ENCODE data around the gene CTDNEP1.

Gene CTDNEP1

DNA sequence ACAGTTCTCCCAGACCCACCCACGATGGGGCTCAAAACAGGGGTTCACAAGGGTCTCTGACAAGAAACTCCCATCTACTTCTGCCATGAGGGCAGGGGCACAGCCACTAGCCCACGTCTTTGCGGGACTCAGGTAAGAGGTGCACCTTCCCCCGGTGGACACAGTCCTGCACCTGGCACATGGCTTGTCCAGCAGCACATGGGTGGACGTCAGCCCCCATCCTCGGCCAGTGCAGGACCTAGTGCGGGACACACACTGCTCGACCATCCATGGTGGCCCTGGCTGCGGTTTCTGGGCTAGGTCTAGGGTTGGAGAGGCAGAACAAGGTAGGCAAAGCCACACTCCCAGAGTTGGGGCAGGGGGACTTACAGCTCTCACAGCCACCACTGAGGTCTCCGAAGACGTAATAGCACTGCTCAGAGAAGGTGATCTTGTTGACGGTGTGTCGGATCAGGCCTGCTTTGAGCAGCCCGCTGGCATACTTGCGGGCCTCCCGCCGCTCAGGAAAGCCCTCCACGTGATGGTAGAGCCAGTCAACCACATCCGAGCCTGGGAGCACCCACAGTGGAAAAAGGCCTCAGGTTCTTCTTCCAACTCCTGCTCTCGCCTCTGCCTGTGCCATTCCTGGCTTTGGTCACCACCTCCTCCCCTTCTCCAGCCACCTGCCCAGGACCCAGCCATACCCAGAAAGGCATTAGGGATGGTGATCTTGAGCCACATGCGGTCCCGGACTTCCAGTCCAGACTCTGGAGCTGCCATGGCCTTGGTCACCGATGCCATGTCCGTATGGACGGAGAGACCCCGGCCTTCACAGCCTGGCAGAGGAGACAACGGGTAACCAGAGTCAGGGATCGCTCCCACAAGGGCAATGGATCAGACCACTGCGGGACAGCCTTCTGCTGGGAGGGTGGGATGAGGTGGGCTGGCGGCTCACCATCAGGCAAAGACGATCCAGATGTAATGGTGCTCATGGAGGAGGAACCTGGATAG is 24.5 kb downstream of the CTDNEP1 start:
- no peak for DNase-seq

DNA sequence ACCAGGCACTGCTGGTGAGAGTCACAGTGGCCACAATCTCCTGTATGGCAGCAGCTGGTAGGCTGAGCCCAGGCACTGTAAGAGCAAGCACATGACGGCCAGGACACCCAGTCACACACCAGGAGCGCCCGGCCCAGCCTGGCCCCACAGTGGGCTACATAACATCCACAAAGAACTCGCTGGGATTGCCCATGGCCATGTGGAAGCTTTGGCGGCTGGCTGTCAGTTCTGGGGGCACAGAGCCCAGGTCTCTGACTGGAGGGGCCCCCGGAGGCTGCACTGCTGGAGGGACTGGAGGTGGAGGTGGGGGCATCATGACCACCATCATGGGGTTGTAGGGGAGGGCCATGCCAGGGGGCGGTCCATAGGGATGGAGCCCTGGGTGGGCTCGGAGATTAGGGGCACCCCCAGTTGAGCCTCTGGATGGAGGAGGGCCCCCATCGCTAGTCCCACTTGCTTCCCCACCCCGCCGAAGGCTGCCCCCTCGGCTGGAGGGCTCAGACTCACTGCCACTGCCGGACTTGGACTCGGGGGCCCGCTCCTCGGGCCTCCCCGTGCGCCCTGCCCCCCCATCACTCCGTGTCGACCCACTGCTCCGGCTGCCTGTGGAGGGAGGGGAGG is 25.7 kb downstream of the CTDNEP1 start:
- DNase-seq: no peak

DNA sequence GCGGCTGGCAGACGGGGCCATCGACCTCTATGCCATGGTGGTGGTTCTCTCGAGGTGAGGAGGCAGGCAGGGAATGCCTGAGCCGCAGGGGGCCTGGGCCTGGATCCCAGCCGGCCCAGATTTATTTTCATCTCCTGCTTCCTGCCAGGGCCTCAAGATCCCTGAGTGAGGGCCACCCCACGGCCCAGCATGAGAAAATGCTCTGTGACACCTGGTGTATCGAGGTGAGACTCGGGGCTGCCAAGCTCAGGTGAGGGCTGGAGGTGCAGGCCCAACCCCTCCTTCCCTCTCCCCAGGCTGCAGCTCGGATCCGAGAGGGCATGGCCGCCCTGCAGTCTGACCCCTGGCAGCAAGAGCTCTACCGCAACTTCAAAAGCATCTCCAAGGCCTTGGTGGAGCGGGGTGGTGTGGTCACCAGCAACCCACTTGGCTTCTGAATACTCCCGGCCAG is 26.8 kb downstream of the CTDNEP1 start:
- DNase-seq: no peak

DNA sequence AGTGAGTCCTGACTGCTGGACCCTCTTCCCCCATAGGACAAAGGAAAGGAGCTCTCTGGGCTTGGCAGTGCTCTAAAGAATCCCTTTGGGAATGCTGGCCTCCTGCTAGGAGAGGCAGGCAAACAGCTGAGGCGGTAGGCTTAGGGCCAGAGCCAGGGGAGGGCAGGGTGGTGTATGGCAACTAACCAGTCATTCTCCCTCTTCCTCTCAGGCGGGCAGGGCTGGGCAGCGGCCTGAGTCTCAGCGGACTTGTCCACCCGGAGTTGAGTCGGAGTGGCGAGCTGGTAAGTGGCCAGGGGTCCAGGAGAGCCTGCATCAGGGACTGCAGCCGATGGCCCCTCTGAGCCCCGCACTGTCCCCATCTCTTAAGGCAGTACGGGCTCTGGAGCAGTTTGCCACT is 27.4 kb downstream of the CTDNEP1 start:
- DNase-seq: no peak

DNA sequence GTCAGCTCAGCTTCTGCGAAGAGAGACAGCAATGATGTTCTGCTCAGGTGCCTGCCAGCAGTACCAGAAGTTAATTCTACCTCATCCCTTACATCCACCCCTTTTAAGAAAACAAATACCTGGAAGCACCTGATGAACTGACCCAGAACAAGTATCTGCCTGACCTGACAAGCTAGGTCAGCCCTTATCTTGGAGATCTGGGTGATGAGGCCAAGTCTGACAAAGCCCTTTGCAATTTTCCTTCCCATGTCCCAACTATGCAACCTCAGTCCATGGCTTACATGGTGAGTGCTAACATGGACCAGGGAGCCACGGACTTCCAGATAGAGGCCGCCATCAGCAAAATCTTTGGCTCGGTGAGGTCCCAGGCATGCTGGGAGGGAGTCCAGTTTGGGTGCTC is 28.2 kb downstream of the CTDNEP1 start:
- DNase-seq: no peak

DNA sequence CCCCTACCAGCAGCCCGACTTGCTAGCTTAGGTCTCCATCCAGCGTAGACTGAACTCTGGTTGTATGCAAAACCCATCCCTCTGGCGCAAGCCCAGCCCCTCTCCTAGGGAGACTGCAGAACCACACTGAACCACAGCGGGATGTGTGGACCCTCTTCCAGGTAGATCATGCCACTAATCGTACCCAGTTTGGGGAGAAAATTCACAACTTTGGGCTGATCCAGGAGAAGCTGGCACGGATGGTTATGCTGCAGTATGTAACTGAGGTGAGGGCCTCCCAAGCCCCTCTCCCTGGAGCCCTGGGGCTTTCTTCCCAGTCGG is 28.6 kb downstream of the CTDNEP1 start:
- no peak for DNase-seq

DNA sequence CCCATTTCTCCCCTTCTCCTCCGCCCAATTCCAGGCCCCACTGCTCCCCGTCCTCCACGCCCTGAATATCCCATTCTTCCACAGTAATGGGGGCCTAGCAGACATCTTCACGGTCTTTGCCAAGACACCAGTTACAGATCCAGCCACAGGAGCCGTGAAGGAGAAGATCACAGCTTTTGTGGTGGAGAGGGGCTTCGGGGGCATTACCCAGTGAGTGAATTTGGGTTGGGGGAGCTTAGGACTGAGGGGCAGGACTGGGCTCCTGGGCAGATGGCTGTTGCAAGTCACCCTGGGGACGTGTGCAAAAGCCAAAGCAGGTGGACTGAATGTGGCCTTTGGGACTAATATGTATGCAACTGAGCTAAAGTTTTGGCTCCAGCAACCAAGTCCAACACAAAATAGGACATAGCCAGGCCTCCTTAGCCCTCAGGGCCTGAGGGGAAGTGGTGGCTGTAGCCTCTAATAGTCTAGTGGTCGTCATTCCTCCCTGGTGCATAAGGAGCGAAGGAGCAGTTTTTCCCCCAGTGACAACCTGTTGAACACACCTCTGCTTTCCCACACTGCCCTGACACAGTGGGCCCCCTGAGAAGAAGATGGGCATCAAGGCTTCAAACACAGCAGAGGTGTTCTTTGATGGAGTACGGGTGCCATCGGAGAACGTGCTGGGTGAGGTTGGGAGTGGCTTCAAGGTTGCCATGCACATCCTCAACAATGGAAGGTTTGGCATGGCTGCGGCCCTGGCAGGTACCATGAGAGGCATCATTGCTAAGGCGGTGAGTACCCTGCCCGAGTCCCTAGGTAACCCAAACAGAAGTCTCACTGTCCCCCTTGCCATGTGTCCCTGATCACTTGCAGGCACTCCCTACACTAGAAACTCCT is 29.2 kb downstream of the CTDNEP1 start:
- no peak for DNase-seq

DNA sequence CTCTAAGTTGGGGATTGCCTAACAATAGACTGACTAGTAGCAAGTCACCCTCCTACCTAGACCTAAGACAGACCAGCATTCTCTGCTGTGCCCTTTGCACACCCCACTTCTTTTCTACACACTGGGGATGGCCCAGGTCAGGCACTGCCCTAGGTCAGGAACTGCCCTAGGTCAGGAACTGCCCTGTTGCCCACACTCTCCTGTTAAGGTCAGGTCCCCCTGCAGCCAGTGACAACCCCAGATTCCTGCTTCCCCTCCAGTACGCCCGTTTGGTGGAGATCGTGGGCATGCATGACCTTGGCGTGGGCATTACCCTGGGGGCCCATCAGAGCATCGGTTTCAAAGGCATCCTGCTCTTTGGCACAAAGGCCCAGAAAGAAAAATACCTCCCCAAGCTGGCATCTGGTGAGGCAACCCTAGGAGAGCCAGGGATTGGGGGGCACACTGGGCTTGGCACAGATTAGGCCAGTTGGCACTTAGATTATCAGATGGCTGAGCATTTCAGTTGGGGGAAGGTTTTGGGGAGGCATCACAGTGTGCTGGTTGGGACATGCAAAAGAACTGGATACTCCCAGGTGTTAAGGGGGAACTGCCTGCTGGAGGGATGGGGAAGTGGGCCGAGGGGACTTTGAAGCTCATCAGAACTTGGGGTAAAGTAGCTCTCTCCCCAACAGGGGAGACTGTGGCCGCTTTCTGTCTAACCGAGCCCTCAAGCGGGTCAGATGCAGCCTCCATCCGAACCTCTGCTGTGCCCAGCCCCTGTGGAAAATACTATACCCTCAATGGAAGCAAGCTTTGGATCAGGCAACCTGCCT is 30.0 kb downstream of the CTDNEP1 start:
- no peak for DNase-seq

DNA sequence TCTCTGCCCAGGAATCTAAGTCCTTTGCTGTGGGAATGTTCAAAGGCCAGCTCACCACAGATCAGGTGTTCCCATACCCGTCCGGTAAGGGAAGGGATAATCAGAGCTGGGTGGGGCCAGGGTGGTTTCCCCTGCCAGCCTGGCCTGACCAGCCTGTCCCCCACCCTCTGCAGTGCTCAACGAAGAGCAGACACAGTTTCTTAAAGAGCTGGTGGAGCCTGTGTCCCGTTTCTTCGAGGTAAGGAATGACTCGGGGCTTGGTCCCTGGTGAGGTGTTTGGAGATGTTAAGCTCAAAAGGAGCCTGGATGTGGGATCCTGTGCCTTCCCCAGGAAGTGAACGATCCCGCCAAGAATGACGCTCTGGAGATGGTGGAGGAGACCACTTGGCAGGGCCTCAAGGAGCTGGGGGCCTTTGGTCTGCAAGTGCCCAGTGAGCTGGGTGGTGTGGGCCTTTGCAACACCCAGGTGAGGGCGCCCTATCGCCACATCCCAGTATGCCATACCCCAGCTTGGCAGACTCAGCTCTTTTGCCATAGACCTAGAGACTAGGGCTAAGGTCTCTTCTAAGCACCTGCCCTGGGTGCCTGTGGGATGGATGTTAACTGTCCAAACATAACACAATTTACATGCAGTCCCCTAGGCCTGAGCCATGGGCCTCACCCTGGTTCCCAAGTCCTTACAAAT is 30.8 kb downstream of the CTDNEP1 start:
- DNase-seq: peak; percentile 43

DNA sequence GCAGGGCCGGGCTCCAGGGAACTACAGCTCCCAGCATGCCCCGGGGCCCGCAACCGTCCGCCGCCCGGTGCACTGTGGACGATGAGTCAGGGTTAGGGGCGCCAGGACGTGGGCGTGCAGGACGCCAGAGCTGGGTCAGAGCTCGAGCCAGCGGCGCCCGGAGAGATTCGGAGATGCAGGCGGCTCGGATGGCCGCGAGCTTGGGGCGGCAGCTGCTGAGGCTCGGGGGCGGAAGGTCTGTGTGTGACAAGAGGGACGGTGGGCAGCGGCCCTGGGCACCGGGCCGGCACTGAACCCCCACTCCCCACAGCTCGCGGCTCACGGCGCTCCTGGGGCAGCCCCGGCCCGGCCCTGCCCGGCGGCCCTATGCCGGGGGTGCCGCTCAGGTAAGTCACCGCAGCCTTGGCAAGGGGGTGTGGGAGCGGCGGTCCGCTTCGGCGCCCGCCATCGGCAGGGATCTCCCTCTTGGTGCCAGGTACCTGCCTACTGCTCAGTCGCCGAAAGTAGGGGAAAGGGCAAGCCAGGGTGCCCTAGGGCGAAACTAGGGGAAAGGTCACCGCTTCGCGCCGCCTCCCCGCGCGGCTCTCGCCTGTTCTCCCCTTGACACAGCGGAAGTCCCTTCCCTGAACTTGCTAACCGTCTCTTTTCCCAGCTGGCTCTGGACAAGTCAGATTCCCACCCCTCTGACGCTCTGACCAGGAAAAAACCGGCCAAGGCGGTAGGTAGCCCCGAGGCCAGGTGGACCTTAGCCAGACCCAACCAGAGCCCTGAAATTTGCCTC is 31.5 kb downstream of the CTDNEP1 start, which contains the start of the genes ACADVL and DLG4:
Gene ACADVL (plus strand): TSS at position 127 of the 781 bp plus-strand sequence. CDS start 47 bp downstream, at position 174.
Gene DLG4 (minus strand): TSS at position 25 of the 781 bp plus-strand sequence.
- peak; percentile 79 for DNase-seq

DNA sequence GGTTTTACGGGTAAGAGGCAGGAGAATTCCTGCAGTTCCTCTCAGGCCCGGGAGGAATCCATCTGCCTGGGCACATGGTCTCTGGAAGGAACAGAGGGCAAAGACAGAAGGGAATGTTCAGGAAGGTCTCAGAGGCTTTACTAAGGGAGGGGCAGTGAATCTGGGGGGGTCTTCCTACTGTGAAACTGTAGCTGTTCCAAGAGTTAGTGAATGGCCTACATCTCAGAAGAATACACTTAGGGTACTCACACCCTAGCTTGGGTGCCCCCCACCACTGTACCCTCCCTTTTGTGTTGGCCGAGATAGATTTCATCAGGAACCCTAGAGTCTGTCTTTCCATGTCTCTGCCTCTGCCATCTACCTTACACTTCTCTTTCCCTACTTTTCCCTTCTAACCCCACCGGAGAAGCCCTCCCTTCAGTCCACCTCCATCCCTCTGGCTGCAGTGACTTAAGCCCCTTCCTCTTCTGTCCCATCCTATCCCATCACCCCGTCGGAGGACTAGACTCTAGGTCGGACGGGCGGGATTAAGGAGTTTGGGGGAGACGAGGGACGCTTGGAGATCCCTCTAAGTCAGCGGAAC is 32.2 kb downstream of the CTDNEP1 start:
- no peak for DNase-seq

DNA sequence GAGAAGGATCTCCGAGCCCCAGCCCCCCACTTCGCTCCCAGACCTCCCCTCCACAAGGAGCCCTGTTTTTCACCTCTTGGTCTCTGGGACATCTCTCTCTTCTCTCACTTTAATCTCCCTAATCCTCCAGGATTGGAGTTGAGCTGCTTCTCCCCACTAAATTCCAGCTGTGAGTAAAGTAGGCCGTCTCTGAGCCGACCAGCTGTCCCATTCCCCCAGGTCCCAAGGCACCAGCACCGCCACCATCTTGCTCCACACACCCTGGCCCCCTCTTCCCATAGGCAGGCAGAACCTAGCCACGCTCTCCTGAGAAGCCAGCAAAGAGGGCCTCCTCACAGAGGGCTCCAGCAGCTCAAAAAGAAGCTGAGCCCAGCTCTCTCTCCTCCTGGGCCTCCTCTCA is 32.8 kb downstream of the CTDNEP1 start:
- DNase-seq: no peak

DNA sequence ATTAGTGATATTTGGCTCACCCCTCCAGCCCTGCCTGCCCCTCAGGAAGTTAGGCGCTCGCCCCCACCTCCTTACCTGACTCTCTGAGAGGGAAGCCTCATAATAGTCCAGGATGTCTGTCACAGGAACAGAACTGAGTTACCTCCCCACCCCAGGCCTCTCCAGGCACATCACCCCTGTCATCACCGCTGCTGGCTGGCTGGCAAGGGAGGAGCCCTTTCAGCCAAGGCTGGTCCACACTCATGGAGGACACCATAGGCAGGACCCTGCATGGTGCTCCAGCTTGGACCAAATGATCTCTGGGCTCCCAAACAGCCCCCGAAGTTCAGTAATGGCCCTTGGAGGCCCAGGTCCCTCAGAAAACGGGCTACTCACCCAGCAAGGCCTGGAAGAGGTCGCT is 33.4 kb downstream of the CTDNEP1 start:
- no peak for DNase-seq

DNA sequence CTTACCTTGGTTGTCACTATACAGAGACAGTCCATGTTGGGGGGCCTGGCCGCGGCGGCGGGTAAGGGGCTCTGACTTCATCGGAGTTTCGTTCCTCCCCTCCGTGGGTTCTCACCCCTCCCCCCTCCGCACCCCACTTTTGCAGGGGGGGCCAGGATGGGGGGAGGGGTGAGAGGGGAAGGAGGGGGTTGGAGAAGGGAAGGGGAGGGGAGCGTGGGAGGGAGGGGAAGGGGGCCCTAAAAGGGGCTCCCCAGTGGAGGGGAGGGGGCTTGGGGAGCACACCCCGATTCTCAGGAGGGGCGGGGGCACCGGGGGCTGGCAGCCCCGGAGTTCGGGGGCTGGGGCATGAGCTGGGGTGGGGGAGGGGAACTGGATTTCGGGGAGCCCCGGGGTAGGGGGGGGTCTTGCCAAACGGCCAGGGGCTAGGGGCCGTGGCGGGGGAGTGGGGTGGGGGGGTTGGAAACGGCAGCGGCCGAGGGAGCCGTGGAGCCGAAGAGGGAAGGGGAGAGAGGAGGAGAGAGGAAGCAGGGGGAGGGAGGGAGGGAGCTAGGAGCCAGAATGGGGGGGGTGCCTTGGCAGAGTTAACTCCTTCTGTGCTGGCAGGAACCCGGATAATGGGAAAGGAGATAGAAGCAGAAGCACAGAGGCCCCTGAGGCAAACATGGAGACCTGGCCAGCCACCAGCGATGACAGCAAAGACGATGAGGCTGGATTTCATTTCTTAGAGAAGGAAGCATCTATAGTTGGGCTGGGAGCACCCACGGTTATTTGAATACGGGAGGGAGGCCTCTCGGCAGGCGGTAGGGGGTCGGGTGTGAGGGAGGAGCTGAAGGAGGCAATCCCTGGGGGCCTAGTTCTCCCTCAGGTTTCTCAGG is 34.2 kb downstream of the CTDNEP1 start:
- DNase-seq: peak; percentile 67

DNA sequence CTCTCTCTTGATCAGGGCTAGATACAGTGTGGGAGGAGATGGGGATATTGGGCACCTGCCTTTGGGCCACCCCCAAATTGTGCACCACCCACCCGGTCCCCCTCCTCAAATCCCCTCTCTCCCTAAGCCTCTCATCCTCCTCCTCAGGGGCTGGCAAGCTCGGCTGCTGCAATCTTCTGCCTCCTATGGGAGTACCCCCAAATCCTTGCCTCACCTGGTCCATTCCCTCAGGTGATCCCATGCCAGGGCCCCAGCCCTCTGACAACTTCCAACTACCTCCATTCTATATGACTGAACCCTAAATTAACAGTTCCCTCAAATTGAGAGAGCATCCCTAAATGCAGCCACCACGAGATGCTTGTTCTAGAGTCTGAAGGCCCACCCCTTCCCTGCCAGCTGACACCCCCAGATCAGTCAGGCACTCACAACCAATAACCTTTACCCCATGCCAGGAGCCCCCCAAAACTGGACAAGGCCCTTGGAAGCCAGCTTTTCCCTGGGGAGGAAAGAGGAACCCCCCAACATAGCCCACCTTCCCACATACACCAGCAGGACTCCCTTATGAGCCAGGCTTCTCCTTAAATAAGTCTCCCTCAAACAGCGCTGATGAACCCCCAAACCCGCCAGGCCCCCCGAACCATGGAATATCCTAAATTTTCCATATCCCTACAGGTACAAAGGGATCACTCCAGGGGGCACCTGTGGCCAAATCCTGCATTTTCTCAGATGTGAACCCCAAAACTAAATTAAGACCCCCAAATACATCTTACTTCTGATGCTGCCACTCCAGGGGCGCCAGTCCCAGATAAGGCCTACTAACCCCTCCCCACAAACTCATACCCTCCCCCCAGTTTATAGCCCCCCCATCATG is 35.1 kb downstream of the CTDNEP1 start:
- DNase-seq: no peak

DNA sequence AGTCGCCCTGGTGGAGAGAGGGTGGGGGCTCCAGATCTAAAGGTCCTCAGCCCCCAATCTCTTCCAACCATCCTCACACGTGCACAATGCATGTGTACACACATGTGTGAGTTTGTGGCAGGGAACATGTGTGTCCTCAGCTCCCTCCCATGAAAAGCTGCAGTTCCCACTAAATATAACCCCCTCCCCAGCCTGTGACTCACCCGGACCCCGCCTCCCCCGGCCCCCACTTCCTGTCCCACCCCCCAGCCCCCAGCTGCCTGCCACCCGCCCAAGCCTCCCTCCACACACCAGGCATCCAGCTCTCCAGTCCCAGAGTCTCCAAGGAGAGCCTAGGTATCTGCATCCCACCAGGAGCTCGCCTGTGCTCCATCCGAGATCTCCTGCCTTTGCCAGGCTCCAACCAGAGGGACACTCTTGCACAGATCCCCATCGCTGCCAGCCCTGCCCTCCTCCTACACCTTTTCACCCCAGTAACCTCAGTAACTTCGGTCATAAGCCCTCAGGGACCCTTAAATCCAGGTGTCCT is 35.8 kb downstream of the CTDNEP1 start:
- DNase-seq: no peak

DNA sequence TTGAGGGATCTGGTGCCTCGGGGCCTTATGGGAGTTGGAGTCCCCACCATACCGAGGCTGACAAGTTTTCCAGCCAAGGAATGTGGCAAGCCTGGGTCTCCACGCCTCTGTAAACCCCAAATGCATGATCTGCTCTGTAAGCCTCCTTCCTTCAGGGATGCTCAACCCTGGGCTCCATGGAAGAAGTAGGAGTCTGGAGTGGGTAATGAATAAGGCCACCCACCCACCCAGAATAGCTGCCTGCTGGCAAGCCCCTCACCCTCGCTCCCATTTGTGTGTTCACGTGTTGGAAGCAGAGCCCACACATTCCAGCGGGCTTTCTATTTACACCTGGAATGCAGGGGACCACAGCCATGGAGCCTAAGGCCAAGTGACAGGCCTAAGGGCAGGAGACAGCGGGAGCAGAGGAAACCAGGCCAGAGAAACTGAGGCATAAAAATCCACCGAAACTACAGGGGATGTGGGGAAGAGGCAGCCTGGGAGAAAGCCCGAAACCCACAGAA is 36.3 kb downstream of the CTDNEP1 start:
- DNase-seq: no peak

Data from NCI-H510A (cell line).